B cell (primary cell): Measurements from ENCODE around the gene ZNF622. TPM values are rescaled to one million over a fixed set of nuclear protein-coding genes. Genes with fewer than 3 reads are reported as not detected.

Experiments
- ATAC-seq: fragments of 200-7000 bp; cut with Tn5 transposase; one replicate; pipeline ENCODE4 v1.10.0; 2021; ENCODE audit warnings: low read depth, mild to moderate bottlenecking, moderate number of reproducible peaks, moderate library complexity
- CTCF ChIA-PET: fragments of 350-600 bp; sonication (Branson Sonifier 250); formaldehyde crosslinking; loops from one replicate; lab custom pipeline; 2021; ENCODE audit warnings: antibody characterized with exemption, inconsistent platforms; lab: Charles Lee
- POLR2A ChIA-PET: fragments of 350-600 bp; sonication (Branson Sonifier 250); formaldehyde crosslinking; loops from one replicate; lab custom pipeline; 2021; ENCODE audit warnings: antibody characterized with exemption; lab: Charles Lee
- DNase-seq: peaks from one replicate; pipeline ENCODE4 v3.0.0; 2013
- H2AFZ ChIP-seq: 2 replicates; pipeline ENCODE4 v1.6.1; 2012; ENCODE audit warnings: mild to moderate bottlenecking, low read depth, low read length; ENCODE audit not compliant: insufficient read depth, poor library complexity, severe bottlenecking
- H3K27ac ChIP-seq, 2 donors: 1 replicate in 1 of 2; 2 replicates in 1 of 2; pipeline ENCODE4 v1.5.1; 2012 to 2013; ENCODE audit warnings: low read length in 2 of 2, mild to moderate bottlenecking in 2 of 2, moderate library complexity in 1 of 2
- H3K27me3 ChIP-seq, 4 experiments: fragments of 200-600 bp in 1 of 4; sonication (generic) in 1 of 4; replicated peaks in 1 of 4; 1 replicate in 2 of 4; 2 replicates in 2 of 4; pipeline versions ENCODE4 v1.6.1 to v1.7.0; 2013 to 2016; ENCODE audit warnings: low read length in 3 of 4, mild to moderate bottlenecking in 2 of 4, mixed read lengths in 1 of 4, moderate library complexity in 1 of 4; ENCODE audit not compliant: insufficient read depth in 4 of 4, control insufficient read depth in 3 of 4; ENCODE audit errors: control extremely low read depth in 1 of 4
- H3K36me3 ChIP-seq, 2 experiments: replicated peaks in 1 of 2; 1 replicate in 1 of 2; 2 replicates in 1 of 2; pipeline versions ENCODE4 v1.6.1 to v1.7.1; 2013; ENCODE audit warnings: low read length in 1 of 2; ENCODE audit not compliant: insufficient read depth in 2 of 2, control insufficient read depth in 1 of 2; ENCODE audit errors: control extremely low read depth in 1 of 2, extremely low read depth in 1 of 2
- H3K4me1 ChIP-seq, 2 donors: fragments of 200-600 bp in 1 of 2; sonication (generic) in 1 of 2; 1 replicate in 1 of 2; 2 replicates in 1 of 2; pipeline versions ENCODE4 v1.5.1 to v1.6.1; 2013 to 2017; ENCODE audit warnings: low read length in 2 of 2; ENCODE audit not compliant: control insufficient read depth in 2 of 2, insufficient read depth in 2 of 2
- H3K4me2 ChIP-seq: replicated peaks from 2 replicates; pipeline ENCODE3; 2012; ENCODE audit warnings: mild to moderate bottlenecking, low read depth, low read length; ENCODE audit not compliant: poor library complexity, severe bottlenecking
- H3K4me3 ChIP-seq, 5 experiments: fragments of 200-600 bp in 1 of 5; sonication (generic) in 1 of 5; 1 replicate in 3 of 5; 2 replicates in 2 of 5; pipeline versions ENCODE4 v1.5.1 to v1.7.0; 2011 to 2016; ENCODE audit warnings: low read length in 4 of 5, mild to moderate bottlenecking in 4 of 5, low read depth in 2 of 5, control low read depth in 1 of 5, moderate library complexity in 1 of 5; ENCODE audit not compliant: insufficient read depth in 1 of 5; ENCODE audit errors: control extremely low read depth in 1 of 5, extremely low read depth in 1 of 5
- H3K79me2 ChIP-seq: fragments of 200-600 bp; sonication (generic); one replicate; pipeline ENCODE4 v1.6.0; 2016; ENCODE audit warnings: low read length; ENCODE audit not compliant: control insufficient read depth, insufficient read depth
- H3K9ac ChIP-seq: fragments of 200-600 bp; sonication (generic); 2 replicates; pipeline ENCODE4 v1.6.1; 2017; ENCODE audit warnings: mild to moderate bottlenecking, low read length, moderate library complexity
- H3K9me3 ChIP-seq, 3 donors: one replicate each; pipeline versions ENCODE4 v1.6.1 to v1.7.1; 2013; ENCODE audit warnings: low read length in 2 of 3; ENCODE audit not compliant: control insufficient read depth in 2 of 3, insufficient read depth in 1 of 3; ENCODE audit errors: control extremely low read depth in 1 of 3
- H4K20me1 ChIP-seq: 2 replicates; pipeline ENCODE4 v1.6.0; 2012; ENCODE audit warnings: mild to moderate bottlenecking, low read length; ENCODE audit not compliant: insufficient read depth, control insufficient read depth, poor library complexity, severe bottlenecking
- H3K27ac Mint-ChIP-seq: one replicate; pipeline ENCODE4 v1.8.0; 2021; ENCODE audit warnings: mixed read lengths
- H3K27me3 Mint-ChIP-seq: one replicate; pipeline ENCODE4 v1.8.0; 2021; ENCODE audit warnings: mixed read lengths
- H3K4me1 Mint-ChIP-seq: one replicate; pipeline ENCODE4 v1.8.0; 2021; ENCODE audit warnings: mixed read lengths
- H3K4me3 Mint-ChIP-seq: one replicate; pipeline ENCODE4 v1.8.0; 2021; ENCODE audit warnings: mixed read lengths
- H3K9me3 Mint-ChIP-seq: one replicate; pipeline ENCODE4 v1.8.0; 2022; ENCODE audit warnings: mixed read lengths; ENCODE audit not compliant: insufficient read depth
- CTCF ChIP-seq: fragments of 200-600 bp; IDR thresholded peaks from one replicate; pipeline ENCODE4 v1.8.0; 2022; ENCODE audit warnings: antibody characterized with exemption, mild to moderate bottlenecking
- EZH2 ChIP-seq: IDR thresholded peaks from 2 replicates; pipeline ENCODE4 v1.6.1; 2012; ENCODE audit warnings: borderline replicate concordance, low read depth, mild to moderate bottlenecking, moderate library complexity, low read length; ENCODE audit not compliant: insufficient read depth, poor library complexity, severe bottlenecking
- whole genome bisulfite sequencing: methylation state at CpG from one replicate; pipeline ENCODE4 v1.1.5; 2013; ENCODE audit warnings: missing lambda C conversion rate; ENCODE audit not compliant: insufficient coverage; 5-methylcytosine and 5-hydroxymethylcytosine counted together
- intact Hi-C: fragments of 100-400 bp; cut with micrococcal nuclease; formaldehyde crosslinking; loops from one replicate; pipeline ENCODE4 v1.10.0; 2022
- polyA plus RNA-seq: library from polyadenylated mRNA; depleted of rRNA; stranded (reverse); fragments of >200 nt; gene quantifications from 2 replicates; pipeline ENCODE4 v1.2.3, GENCODE V29; 2012
- total RNA-seq, 2 donors: library from RNA; stranded (reverse); fragments of 120-200 nt in 1 of 2; gene quantifications; 1 replicate in 1 of 2; 2 replicates in 1 of 2; pipeline versions ENCODE4 v1.2.3 to v1.2.4, GENCODE V29; 2013 to 2022

Gene ZNF622
- total and polyA plus RNA-seq, 2 donors (not counting 1 experiment from before 2014, with no cell fraction given), result 7.5 to 37.1 TPM

DNA sequence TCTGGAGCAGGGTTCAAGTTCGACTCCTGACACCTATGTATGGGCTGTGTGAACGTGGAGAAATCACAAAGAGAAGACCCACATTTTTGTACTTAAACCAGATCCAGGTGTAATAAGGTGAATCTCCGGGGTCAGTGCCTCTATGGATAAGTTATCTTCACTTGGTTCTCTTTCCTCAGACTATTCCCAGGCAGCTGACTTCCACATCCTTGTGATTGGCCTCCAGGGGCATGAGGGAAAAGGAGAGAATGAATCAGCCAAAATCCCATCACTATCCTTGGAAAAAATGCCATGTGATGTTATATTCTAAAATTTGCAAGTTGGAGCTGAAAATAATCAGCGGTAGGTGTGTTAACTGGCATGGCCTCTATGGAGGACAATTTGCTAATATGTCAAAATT, 37.2 kb downstream of the ZNF622 start:
- Mint-ChIP-seq H3K27ac (no peak overlapping the region), H3K9me3 (no peaks in the 10 kb centered on the region), H3K4me3 (no peak overlapping the region), H3K4me1 (no peaks in the 10 kb centered on the region), H3K27me3 (peaks cover 12% of the 10 kb centered on the region)
- ChIA-PET POLR2A (no interaction called here), CTCF (no interaction called here)
- TF ChIP-seq CTCF (no peak), EZH2 (no peak)
- WGBS, result no CpG with 5 or more reads among the region's 4 CpGs
- ATAC-seq (no peak), DNase-seq (no peak)
- H3K36me3 ChIP-seq, result no peaks in the 10 kb centered on the region
- no peak overlapping the region for H3K9ac ChIP-seq
- no peaks in the 10 kb centered on the region for H3K4me1 ChIP-seq
- intact Hi-C loops, result no loop called here
- H3K79me2 ChIP-seq, result no peaks in the 10 kb centered on the region
- H3K9me3 ChIP-seq, result no peaks in the 10 kb centered on the region
- H4K20me1 ChIP-seq, result no peaks in the 10 kb centered on the region
- no peaks in the 10 kb centered on the region for H3K27me3 ChIP-seq
- no peak overlapping the region for H2AFZ ChIP-seq
- no peak overlapping the region for H3K4me3 ChIP-seq
- no peak overlapping the region for H3K27ac ChIP-seq
- H3K4me2 ChIP-seq, result no peak overlapping the region

GRCh38 chr5:16427587-16427986, 38.0 kb downstream of the ZNF622 start:
- ChIA-PET POLR2A (no interaction called here), CTCF (no interaction called here)
- ATAC-seq, result no peak

More at GRCh38 chr5:16427587-16427986, 38.0 kb downstream of the ZNF622 start:
- DNase-seq, result no peak
- WGBS, result 54% methylated on average over 9 of the region's 11 CpGs
- Mint-ChIP-seq H3K4me3 (no peak overlapping the region), H3K9me3 (no peaks in the 10 kb centered on the region), H3K27me3 (peaks cover 18% of the 10 kb centered on the region), H3K4me1 (no peaks in the 10 kb centered on the region), H3K27ac (no peak overlapping the region)
- Histone ChIP-seq H3K9me3 (no peaks in the 10 kb centered on the region), H2AFZ (no peak overlapping the region), H3K9ac (no peak overlapping the region), H3K4me2 (no peak overlapping the region), H3K36me3 (no peaks in the 10 kb centered on the region), H3K27ac (no peak overlapping the region), H3K4me1 (no peaks in the 10 kb centered on the region), H3K79me2 (no peaks in the 10 kb centered on the region), H3K4me3 (no peak overlapping the region), H3K27me3 (no peaks in the 10 kb centered on the region), H4K20me1 (no peaks in the 10 kb centered on the region)
- intact Hi-C loops, result no loop called here
- TF ChIP-seq CTCF, result no peak
- no peak for TF ChIP-seq EZH2
